ENCODE results near the gene RNF152. TPM values are rescaled to one million over a fixed set of nuclear protein-coding genes. Genes with fewer than 3 reads are reported as not detected.
A peak's percentile ranks its signal among the peaks of the same experiment; 100 is the strongest.

RNF152 gene
- total RNA-seq (under 1 TPM; 0.13 to 0.38 TPM), polyA plus RNA-seq (not detected)

DNA sequence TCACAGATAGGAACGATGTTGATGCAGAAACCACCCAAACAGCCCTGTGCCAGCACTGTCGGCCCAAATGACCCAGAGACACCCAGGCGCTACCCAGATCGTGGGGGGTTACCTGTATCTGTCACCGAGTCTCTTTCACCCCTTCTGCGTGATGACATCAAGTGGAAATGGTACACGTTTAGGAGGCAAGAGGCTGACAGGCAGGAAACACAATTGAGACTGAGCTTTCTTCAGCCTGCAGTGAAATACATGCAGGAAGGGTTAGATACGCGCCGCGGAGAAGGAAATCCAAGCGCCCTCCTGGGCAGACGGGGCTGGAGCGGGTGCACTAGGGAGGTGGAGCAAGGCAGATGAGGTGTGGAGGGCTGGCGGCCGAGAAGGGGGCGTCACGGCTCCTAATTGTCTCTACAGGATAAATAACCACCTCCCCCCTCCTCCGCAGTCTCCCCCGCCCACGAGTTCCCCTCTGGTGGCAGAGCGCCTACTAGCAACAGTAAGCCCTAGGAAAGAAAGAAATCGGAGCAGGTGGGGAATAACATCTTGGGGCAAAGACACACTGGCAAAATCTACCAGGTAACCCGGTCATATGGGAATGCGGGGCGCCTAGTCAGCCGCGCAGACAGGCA lies at the start of gene RNF152:
RNF152 (minus strand) TSS at position 325 of the 626 bp plus-strand sequence. CDS start 76,544 bp downstream, outside the sequence.
- POLR2A ChIA-PET, result no interaction called here
- Histone ChIP-seq H3K36me3 (ENCODE audit: insufficient read depth, low read length) (no peaks in the 10 kb centered on the region), H3K27ac (ENCODE audit: low read depth, low read length) (no peak within 1 kb of the TSS), H3K9me3 (ENCODE audit: low read length) (no peaks in the 10 kb centered on the region), H3K27me3 (ENCODE audit: insufficient read depth, low read length, poor library complexity, severe bottlenecking) (no peaks in the 10 kb centered on the region), H3K4me1 (ENCODE audit: insufficient read depth, low read length) (peaks cover 7% of the 10 kb centered on the region), H3K4me3 (ENCODE audit: low read length) (peak within 1 kb of the TSS; percentile 61)
- Mint-ChIP-seq H3K36me3 (no peaks in the 10 kb centered on the region), H3K4me3 (peak within 1 kb of the TSS; percentile 80 to 93 (median 87)), H3K9me3 (no peaks in the 10 kb centered on the region), H3K27me3 (peaks cover 37 to 61% of the 10 kb centered on the region in 2 donors), H3K27ac (peak within 1 kb of the TSS in 7 of 8 donors; percentile 3 to 81 (median 42)), H3K4me1 (peaks cover 9 to 18% (median 12%) of the 10 kb centered on the region in 3 donors)
- DNase-seq, result peak in 3 of 5 donors; percentile 16 to 51 (median 17)
- CTCF ChIA-PET, result no interaction called here

DNA sequence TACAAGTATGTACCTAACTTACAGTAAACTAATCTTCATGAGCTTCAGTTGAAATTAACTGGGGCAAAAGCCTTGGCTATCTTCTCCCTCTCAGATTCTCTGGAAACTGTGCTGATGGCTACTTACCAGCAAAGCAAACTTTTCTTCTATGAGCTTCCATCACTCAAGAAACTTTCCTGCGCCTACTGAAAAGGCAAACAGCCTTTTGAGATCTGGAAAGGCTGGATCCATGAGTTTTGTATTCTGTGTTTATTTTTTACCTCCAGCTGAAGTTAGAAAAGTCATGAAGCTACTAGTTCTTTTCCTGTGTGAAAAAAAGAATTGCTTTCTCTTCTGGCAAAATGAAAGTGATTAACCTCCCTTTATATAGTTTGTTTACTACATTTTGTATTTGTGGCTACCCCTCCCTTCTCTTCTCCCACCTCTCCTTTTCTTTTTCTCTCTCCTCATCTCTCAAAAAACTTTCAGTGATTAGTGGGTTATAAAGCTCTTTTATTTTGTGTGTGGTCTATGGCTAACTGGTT lies 49.2 kb upstream of the RNF152 start:
- Histone ChIP-seq H3K27me3 (ENCODE audit: insufficient read depth, low read length, poor library complexity, severe bottlenecking) (no peaks in the 10 kb centered on the region), H3K4me3 (ENCODE audit: low read length) (no peak overlapping the region), H3K9me3 (ENCODE audit: low read length) (no peaks in the 10 kb centered on the region), H3K36me3 (ENCODE audit: insufficient read depth, low read length) (no peaks in the 10 kb centered on the region), H3K4me1 (ENCODE audit: insufficient read depth, low read length) (peaks cover 10% of the 10 kb centered on the region), H3K27ac (ENCODE audit: low read depth, low read length) (no peak overlapping the region)
- CTCF ChIA-PET, result interaction anchor here (1.4 kb wide), 1 partner anchor 22 kb away, joined by 3 read pairs; no protein-coding TSS in a partner anchor
- peak overlapping the region; percentile 27 to 95 (median 82) for H3K27ac Mint-ChIP-seq
- no peak for DNase-seq
- H3K36me3 Mint-ChIP-seq, result peaks cover 0 to 3% (median 0%) of the 10 kb centered on the region in 3 donors
- peak overlapping the region; percentile 29 to 73 (median 49) for H3K4me3 Mint-ChIP-seq
- H3K4me1 Mint-ChIP-seq, result peaks cover 16 to 35% (median 28%) of the 10 kb centered on the region in 3 donors
- peaks cover 1 to 3% of the 10 kb centered on the region in 2 donors for H3K27me3 Mint-ChIP-seq
- peaks cover 0 to 3% (median 0%) of the 10 kb centered on the region in 5 donors for H3K9me3 Mint-ChIP-seq
- POLR2A ChIA-PET, result no interaction called here

- Histone ChIP-seq H3K4me1 (ENCODE audit: insufficient read depth, low read length) (peaks cover 10% of the 10 kb centered on the region), H3K27me3 (ENCODE audit: insufficient read depth, low read length, poor library complexity, severe bottlenecking) (no peaks in the 10 kb centered on the region), H3K4me3 (ENCODE audit: low read length) (no peak overlapping the region), H3K27ac (ENCODE audit: low read depth, low read length) (no peak overlapping the region), H3K36me3 (ENCODE audit: insufficient read depth, low read length) (no peaks in the 10 kb centered on the region), H3K9me3 (ENCODE audit: low read length) (no peaks in the 10 kb centered on the region)
- Mint-ChIP-seq H3K4me1 (peaks cover 16 to 32% (median 25%) of the 10 kb centered on the region in 3 donors), H3K36me3 (peaks cover 0 to 2% (median 0%) of the 10 kb centered on the region in 3 donors), H3K27ac (no peak overlapping the region), H3K9me3 (peaks cover 0 to 3% (median 0%) of the 10 kb centered on the region in 5 donors), H3K4me3 (no peak overlapping the region), H3K27me3 (peaks cover 1 to 10% of the 10 kb centered on the region in 2 donors)
- ChIA-PET POLR2A (no interaction called here), CTCF (interaction anchor here (1.0 kb wide), 1 partner anchor 37 kb away, joined by 3 read pairs; no protein-coding TSS in a partner anchor)
- DNase-seq, result no peak
Measured at GRCh38 chr18:61939046-61939674, 46.4 kb upstream of the RNF152 start.

- H3K4me1 Mint-ChIP-seq, result no peaks in the 10 kb centered on the region
- CTCF ChIA-PET, result no interaction called here
Measured at GRCh38 chr18:61935362-61935761, 42.6 kb upstream of the RNF152 start.

GRCh38 chr18:61931654-61932379 lies 39.0 kb upstream of the RNF152 start:
- H3K36me3 Mint-ChIP-seq, result peaks cover 0 to 2% (median 0%) of the 10 kb centered on the region in 3 donors
- H3K27me3 ChIP-seq (ENCODE audit: insufficient read depth, low read length, poor library complexity, severe bottlenecking), result no peaks in the 10 kb centered on the region
- H3K27me3 Mint-ChIP-seq, result peaks cover 2 to 24% of the 10 kb centered on the region in 2 donors
- no peak overlapping the region for H3K27ac Mint-ChIP-seq
- no peak overlapping the region for H3K27ac ChIP-seq (ENCODE audit: low read depth, low read length)
- H3K9me3 Mint-ChIP-seq, result peaks cover 0 to 2% (median 0%) of the 10 kb centered on the region in 5 donors
- ChIA-PET POLR2A (no interaction called here), CTCF (no interaction called here)
- H3K4me3 Mint-ChIP-seq, result no peak overlapping the region
- peaks cover 5 to 10% (median 7%) of the 10 kb centered on the region in 3 donors for H3K4me1 Mint-ChIP-seq
- H3K4me1 ChIP-seq (ENCODE audit: insufficient read depth, low read length), result peaks cover 7% of the 10 kb centered on the region
- no peak for DNase-seq
- H3K4me3 ChIP-seq (ENCODE audit: low read length), result no peak overlapping the region
- no peaks in the 10 kb centered on the region for H3K9me3 ChIP-seq (ENCODE audit: low read length)
- no peaks in the 10 kb centered on the region for H3K36me3 ChIP-seq (ENCODE audit: insufficient read depth, low read length)

More at GRCh38 chr18:61935362-61935761, 42.6 kb upstream of the RNF152 start:
- H3K4me3 Mint-ChIP-seq, result no peak overlapping the region
- Histone ChIP-seq H3K27me3 (ENCODE audit: insufficient read depth, low read length, poor library complexity, severe bottlenecking) (no peaks in the 10 kb centered on the region), H3K9me3 (ENCODE audit: low read length) (no peaks in the 10 kb centered on the region), H3K4me1 (ENCODE audit: insufficient read depth, low read length) (no peaks in the 10 kb centered on the region), H3K27ac (ENCODE audit: low read depth, low read length) (no peak overlapping the region), H3K36me3 (ENCODE audit: insufficient read depth, low read length) (no peaks in the 10 kb centered on the region), H3K4me3 (ENCODE audit: low read length) (no peak overlapping the region)
- no peak for DNase-seq
- H3K27ac Mint-ChIP-seq, result no peak overlapping the region
- POLR2A ChIA-PET, result no interaction called here
- H3K27me3 Mint-ChIP-seq, result peaks cover 0 to 24% of the 10 kb centered on the region in 2 donors
- peaks cover 0 to 1% (median 0%) of the 10 kb centered on the region in 5 donors for H3K9me3 Mint-ChIP-seq
- no peaks in the 10 kb centered on the region for H3K36me3 Mint-ChIP-seq

- H3K4me3 Mint-ChIP-seq, result no peak overlapping the region
- H3K9me3 ChIP-seq (ENCODE audit: low read length), result no peaks in the 10 kb centered on the region
- H3K36me3 Mint-ChIP-seq, result peaks cover 0 to 2% (median 0%) of the 10 kb centered on the region in 3 donors
- peaks cover 2 to 15% of the 10 kb centered on the region in 2 donors for H3K27me3 Mint-ChIP-seq
- no peak overlapping the region for H3K27ac ChIP-seq (ENCODE audit: low read depth, low read length)
- no peaks in the 10 kb centered on the region for H3K27me3 ChIP-seq (ENCODE audit: insufficient read depth, low read length, poor library complexity, severe bottlenecking)
- CTCF ChIA-PET, result no interaction called here
- no peak overlapping the region for H3K4me3 ChIP-seq (ENCODE audit: low read length)
- POLR2A ChIA-PET, result no interaction called here
- no peaks in the 10 kb centered on the region for H3K36me3 ChIP-seq (ENCODE audit: insufficient read depth, low read length)
- H3K4me1 Mint-ChIP-seq, result peaks cover 17 to 25% (median 19%) of the 10 kb centered on the region in 3 donors
- H3K9me3 Mint-ChIP-seq, result peaks cover 0 to 2% (median 0%) of the 10 kb centered on the region in 5 donors
- no peak for DNase-seq
- peaks cover 9% of the 10 kb centered on the region for H3K4me1 ChIP-seq (ENCODE audit: insufficient read depth, low read length)
- no peak overlapping the region for H3K27ac Mint-ChIP-seq
Measured at GRCh38 chr18:61929881-61930640, 37.3 kb upstream of the RNF152 start.

GRCh38 chr18:61926532-61926931 lies 33.7 kb upstream of the RNF152 start:
- no peak overlapping the region for H3K27ac Mint-ChIP-seq
- H3K36me3 Mint-ChIP-seq, result peaks cover 0 to 2% (median 0%) of the 10 kb centered on the region in 3 donors
- H3K27me3 Mint-ChIP-seq, result peaks cover under 1 to 8% of the 10 kb centered on the region in 2 donors
- peak overlapping the region in 5 of 7 donors; percentile 33 to 66 (median 37) for H3K4me3 Mint-ChIP-seq
- Histone ChIP-seq H3K9me3 (ENCODE audit: low read length) (no peaks in the 10 kb centered on the region), H3K4me3 (ENCODE audit: low read length) (no peak overlapping the region), H3K27me3 (ENCODE audit: insufficient read depth, low read length, poor library complexity, severe bottlenecking) (no peaks in the 10 kb centered on the region), H3K4me1 (ENCODE audit: insufficient read depth, low read length) (peaks cover 9% of the 10 kb centered on the region), H3K27ac (ENCODE audit: low read depth, low read length) (no peak overlapping the region), H3K36me3 (ENCODE audit: insufficient read depth, low read length) (no peaks in the 10 kb centered on the region)
- H3K4me1 Mint-ChIP-seq, result peaks cover 17 to 25% (median 19%) of the 10 kb centered on the region in 3 donors
- ChIA-PET CTCF (no interaction called here), POLR2A (no interaction called here)
- peak in 1 of 5 donors; percentile 21 for DNase-seq
- peaks cover 0 to 2% (median 0%) of the 10 kb centered on the region in 5 donors for H3K9me3 Mint-ChIP-seq
